H1 (cell line): ENCODE data around the gene COL5A3. TPM values are rescaled to one million over a fixed set of nuclear protein-coding genes. Genes with fewer than 3 reads are reported as not detected.

Experiments used
- CTCF ChIA-PET: fragments of 300-600 bp; sonication (Branson Sonifier 250); formaldehyde crosslinking; loops from one replicate; lab custom pipeline; 2021; ENCODE audit not compliant: partially characterized antibody; lab: Charles Lee
- POLR2A ChIA-PET: fragments of 300-600 bp; sonication (Branson Sonifier 250); formaldehyde crosslinking; loops from one replicate; lab custom pipeline; 2021; ENCODE audit warnings: inconsistent platforms; ENCODE audit not compliant: partially characterized antibody; lab: Charles Lee
- DNase-seq, 2 experiments: peaks; one replicate each; pipeline versions ENCODE4 v3.0.0 to v3.0.0-alpha.2; 2010 to 2022; ENCODE audit warnings: low spot score in 2 of 2, low read depth in 1 of 2, mixed read lengths in 1 of 2
- FAIRE-seq: peaks from 2 replicates; lab custom pipeline; 2011; peaks lifted over from hg19 to GRCh38; lab: Jason Lieb, UNC
- H2AFZ ChIP-seq: 2 replicates; pipeline ENCODE4 v1.8.1; 2012; ENCODE audit warnings: low read length, inconsistent platforms
- H2AK5ac ChIP-seq: 2 replicates; pipeline ENCODE4 v1.6.1; 2013; ENCODE audit warnings: low read depth, low read length
- H2BK120ac ChIP-seq: replicated peaks from 2 replicates; pipeline ENCODE3; 2013; ENCODE audit warnings: low read depth, low read length, inconsistent platforms
- H2BK12ac ChIP-seq: 2 replicates; pipeline ENCODE4 v1.6.1; 2013; ENCODE audit warnings: low read depth, low read length
- H2BK15ac ChIP-seq: 2 replicates; pipeline ENCODE4 v1.6.1; 2013; ENCODE audit warnings: low read length
- H2BK20ac ChIP-seq: 2 replicates; pipeline ENCODE4 v1.6.1; 2013; ENCODE audit warnings: low read length
- H2BK5ac ChIP-seq: 2 replicates; pipeline ENCODE4 v1.6.1; 2013; ENCODE audit warnings: low read depth, low read length
- H3K14ac ChIP-seq: 2 replicates; pipeline ENCODE4 v1.6.1; 2013; ENCODE audit warnings: inconsistent platforms; ENCODE audit not compliant: insufficient read length
- H3K18ac ChIP-seq: 2 replicates; pipeline ENCODE4 v1.6.1; 2013; ENCODE audit warnings: low read length; ENCODE audit errors: extremely low read depth
- H3K23ac ChIP-seq: 2 replicates; pipeline ENCODE4 v1.6.1; 2013; ENCODE audit warnings: inconsistent platforms; ENCODE audit not compliant: insufficient read length
- H3K23me2 ChIP-seq: 2 replicates; pipeline ENCODE4 v1.6.1; 2013; ENCODE audit warnings: low read depth, low read length
- H3K27ac ChIP-seq: 2 replicates; pipeline ENCODE4 v1.6.1; 2011; ENCODE audit warnings: low read depth, low read length, inconsistent platforms
- H3K27me3 ChIP-seq, 4 experiments: replicated peaks in 1 of 4; 1 replicate in 1 of 4; 2 replicates in 3 of 4; pipeline versions ENCODE4 v1.6.1 to v1.8.1; 2011 to 2013; ENCODE audit warnings: low read length in 3 of 4, mild to moderate bottlenecking in 3 of 4, inconsistent platforms in 2 of 4, mixed read lengths in 2 of 4, moderate library complexity in 1 of 4; ENCODE audit not compliant: control insufficient read depth in 3 of 4, insufficient read depth in 3 of 4; ENCODE audit errors: extremely low read depth in 1 of 4
- H3K36me3 ChIP-seq, 4 experiments: 2 replicates each; pipeline versions ENCODE4 v1.6.1 to v1.8.1; 2011 to 2013; ENCODE audit warnings: mild to moderate bottlenecking in 4 of 4, low read length in 3 of 4, moderate library complexity in 2 of 4, control low read depth in 1 of 4, inconsistent platforms in 1 of 4; ENCODE audit not compliant: insufficient read depth in 4 of 4, control insufficient read depth in 2 of 4
- H3K4ac ChIP-seq: replicated peaks from 2 replicates; pipeline ENCODE3; 2013; ENCODE audit warnings: low read length, low read depth, mixed read lengths, inconsistent platforms; ENCODE audit not compliant: insufficient read length
- H3K4me1 ChIP-seq, 4 experiments: replicated peaks in 1 of 4; 1 replicate in 1 of 4; 2 replicates in 3 of 4; pipeline versions ENCODE4 v1.6.1 to v1.8.1; 2011 to 2013; ENCODE audit warnings: low read length in 3 of 4, inconsistent platforms in 2 of 4, mixed read lengths in 1 of 4; ENCODE audit not compliant: insufficient read depth in 4 of 4, control insufficient read depth in 3 of 4
- H3K4me2 ChIP-seq, 2 experiments: 2 replicates each; pipeline versions ENCODE4 v1.6.1 to v1.8.1; 2011 to 2013; ENCODE audit warnings: low read depth in 2 of 2, low read length in 2 of 2, control low read depth in 1 of 2, inconsistent platforms in 1 of 2, mild to moderate bottlenecking in 1 of 2; ENCODE audit not compliant: insufficient read depth in 1 of 2
- H3K4me3 ChIP-seq, 4 experiments: fragments of 200-600, 300-600 bp in 1 of 4; sonication (generic), shearing (Covaris generic), sonication (Bioruptor Twin) in 1 of 4; 2 replicates each; pipeline versions ENCODE4 v1.5.1 to v1.8.1; 2011 to 2016; ENCODE audit warnings: low read length in 4 of 4, low read depth in 3 of 4, control low read depth in 2 of 4, inconsistent platforms in 2 of 4, mild to moderate bottlenecking in 2 of 4, mixed read lengths in 1 of 4, moderate library complexity in 1 of 4; ENCODE audit not compliant: insufficient read depth in 2 of 4; ENCODE audit errors: extremely low read depth in 1 of 4
- H3K56ac ChIP-seq: replicated peaks from 2 replicates; pipeline ENCODE3; 2013; ENCODE audit warnings: low read depth, mild to moderate bottlenecking, mixed read lengths, low read length, inconsistent platforms; ENCODE audit not compliant: insufficient read length
- H3K79me1 ChIP-seq: 2 replicates; pipeline ENCODE4 v1.6.1; 2013; ENCODE audit warnings: low read depth, low read length, control low read depth
- H3K79me2 ChIP-seq, 2 experiments: 2 replicates each; pipeline versions ENCODE4 v1.6.1 to v1.8.1; 2012 to 2013; ENCODE audit warnings: low read length in 2 of 2, mild to moderate bottlenecking in 2 of 2, inconsistent platforms in 1 of 2; ENCODE audit not compliant: insufficient read depth in 2 of 2, control insufficient read depth in 1 of 2
- H3K9ac ChIP-seq, 4 experiments: replicated peaks in 1 of 4; 1 replicate in 1 of 4; 2 replicates in 3 of 4; pipeline versions ENCODE4 v1.6.1 to v1.8.1; 2011 to 2013; ENCODE audit warnings: low read depth in 3 of 4, low read length in 3 of 4, control low read depth in 2 of 4, mild to moderate bottlenecking in 2 of 4, moderate library complexity in 2 of 4, inconsistent platforms in 1 of 4; ENCODE audit errors: extremely low read depth in 1 of 4
- H3K9me3 ChIP-seq, 2 experiments: 2 replicates each; pipeline versions ENCODE4 v1.6.1 to v1.8.1; 2012 to 2013; ENCODE audit warnings: mild to moderate bottlenecking in 2 of 2, moderate library complexity in 2 of 2, control low read depth in 1 of 2, inconsistent platforms in 1 of 2, low read depth in 1 of 2, low read length in 1 of 2, mixed read lengths in 1 of 2; ENCODE audit not compliant: insufficient read depth in 2 of 2
- H4K20me1 ChIP-seq, 2 experiments: replicated peaks in 1 of 2; 2 replicates each; pipeline versions ENCODE3 to v1.8.1; 2011 to 2013; ENCODE audit warnings: inconsistent platforms in 2 of 2, low read length in 2 of 2, mild to moderate bottlenecking in 1 of 2; ENCODE audit not compliant: insufficient read depth in 2 of 2, control insufficient read depth in 1 of 2
- H4K5ac ChIP-seq: 2 replicates; pipeline ENCODE4 v1.6.1; 2013; ENCODE audit warnings: low read length, low read depth, mixed read lengths, inconsistent platforms; ENCODE audit not compliant: insufficient read length
- H4K8ac ChIP-seq: 2 replicates; pipeline ENCODE4 v1.8.0; 2013; ENCODE audit warnings: mild to moderate bottlenecking, moderate library complexity, low read length, inconsistent platforms; ENCODE audit not compliant: insufficient read depth; ENCODE audit errors: extremely low read depth
- H4K91ac ChIP-seq: replicated peaks from 2 replicates; pipeline ENCODE3; 2013; ENCODE audit warnings: low read length, mixed read lengths, inconsistent platforms; ENCODE audit not compliant: insufficient read length
- BACH1 ChIP-seq: IDR thresholded peaks from 2 replicates; pipeline ENCODE4 v1.6.1; 2012; ENCODE audit warnings: low read length, improper control_type of control experiment
- BCL11A ChIP-seq, 2 experiments: IDR thresholded peaks; one replicate each; pipeline ENCODE4 v1.6.1; 2011; ENCODE audit warnings: low read depth in 2 of 2, low read length in 2 of 2, mild to moderate bottlenecking in 2 of 2
- CHD2 ChIP-seq: IDR thresholded peaks from 2 replicates; pipeline ENCODE4 v1.6.1; 2012; ENCODE audit warnings: low read length, improper control_type of control experiment
- CREB1 ChIP-seq: IDR thresholded peaks from 2 replicates; pipeline ENCODE4 v1.6.1; 2012; ENCODE audit warnings: inconsistent platforms
- EGR1 ChIP-seq: IDR thresholded peaks from 2 replicates; pipeline ENCODE4 v1.6.1; 2011; ENCODE audit warnings: low read depth, low read length, borderline replicate concordance
- JUND ChIP-seq: IDR thresholded peaks from 2 replicates; pipeline ENCODE4 v1.6.1; 2011; ENCODE audit warnings: mild to moderate bottlenecking, improper control_type of control experiment, low read length
- MAFK ChIP-seq: IDR thresholded peaks from 2 replicates; pipeline ENCODE4 v1.6.1; 2012; ENCODE audit warnings: low read depth, mild to moderate bottlenecking, improper control_type of control experiment, low read length
- RFX5 ChIP-seq: IDR thresholded peaks from 2 replicates; pipeline ENCODE4 v1.6.1; 2011; ENCODE audit warnings: low read depth, low read length, improper control_type of control experiment, borderline replicate concordance
- SIN3A ChIP-seq, 2 experiments: IDR thresholded peaks in 1 of 2; conservative IDR thresholded peaks in 1 of 2; 2 replicates each; pipeline ENCODE4 v1.6.1; 2011 to 2012; ENCODE audit warnings: low read length in 2 of 2, improper control_type of control experiment in 1 of 2, low read depth in 1 of 2, mild to moderate bottlenecking in 1 of 2
- WGBS, 2 experiments: shearing (Covaris generic) in 1 of 2; methylation state at CpG; one replicate each; pipeline versions ENCODE4 v1.1.6 to v1.1.7; 2013 to 2015; ENCODE audit warnings: low lambda C conversion rate in 2 of 2, mixed read lengths in 2 of 2, inconsistent platforms in 1 of 2, low coverage in 1 of 2, missing lambda C conversion rate in 1 of 2; ENCODE audit not compliant: insufficient replicate concordance in 2 of 2, insufficient coverage in 1 of 2, insufficient read length in 1 of 2; ENCODE audit errors: extremely low coverage in 1 of 2, missing lambda C conversion rate in 1 of 2; 5-methylcytosine and 5-hydroxymethylcytosine counted together
- polyA plus RNA-seq, 7 experiments: library from polyadenylated mRNA; depleted of rRNA in 3 of 7; stranded (reverse) in 5 of 7; unstranded in 2 of 7; fragments of >200 nt in 5 of 7; fragments of 200-250 nt in 2 of 7; gene quantifications; 1 replicate in 5 of 7; 2 replicates in 1 of 7; 4 replicates in 1 of 7; pipeline versions ENCODE4 v1.2.1 to v1.2.3, GENCODE V29; 2011 to 2013; ENCODE audit warnings: missing spikeins in 2 of 7, mixed read lengths in 2 of 7
- total RNA-seq: library from RNA; stranded (reverse); fragmentation: NEBNext Ultra II Directional; extraction: Animal tissue kit (Norgen Biotek cat#: 25700); gene quantifications from 2 replicates; pipeline ENCODE4 v1.2.1, GENCODE V29; 2021
- TF ChIP-seq, protein P1 (sequence below): IDR thresholded peaks from 2 replicates; pipeline ENCODE4 v1.6.1; 2011; ENCODE audit warnings: low read depth, mild to moderate bottlenecking, low read length; ENCODE audit not compliant: insufficient read depth

COL5A3 gene
- total and polyA plus RNA-seq, 2 of the 8 experiments (the other 6 are each of a cell fraction or from before 2014, with no cell fraction given): 0.67 to 0.74 TPM

DNA sequence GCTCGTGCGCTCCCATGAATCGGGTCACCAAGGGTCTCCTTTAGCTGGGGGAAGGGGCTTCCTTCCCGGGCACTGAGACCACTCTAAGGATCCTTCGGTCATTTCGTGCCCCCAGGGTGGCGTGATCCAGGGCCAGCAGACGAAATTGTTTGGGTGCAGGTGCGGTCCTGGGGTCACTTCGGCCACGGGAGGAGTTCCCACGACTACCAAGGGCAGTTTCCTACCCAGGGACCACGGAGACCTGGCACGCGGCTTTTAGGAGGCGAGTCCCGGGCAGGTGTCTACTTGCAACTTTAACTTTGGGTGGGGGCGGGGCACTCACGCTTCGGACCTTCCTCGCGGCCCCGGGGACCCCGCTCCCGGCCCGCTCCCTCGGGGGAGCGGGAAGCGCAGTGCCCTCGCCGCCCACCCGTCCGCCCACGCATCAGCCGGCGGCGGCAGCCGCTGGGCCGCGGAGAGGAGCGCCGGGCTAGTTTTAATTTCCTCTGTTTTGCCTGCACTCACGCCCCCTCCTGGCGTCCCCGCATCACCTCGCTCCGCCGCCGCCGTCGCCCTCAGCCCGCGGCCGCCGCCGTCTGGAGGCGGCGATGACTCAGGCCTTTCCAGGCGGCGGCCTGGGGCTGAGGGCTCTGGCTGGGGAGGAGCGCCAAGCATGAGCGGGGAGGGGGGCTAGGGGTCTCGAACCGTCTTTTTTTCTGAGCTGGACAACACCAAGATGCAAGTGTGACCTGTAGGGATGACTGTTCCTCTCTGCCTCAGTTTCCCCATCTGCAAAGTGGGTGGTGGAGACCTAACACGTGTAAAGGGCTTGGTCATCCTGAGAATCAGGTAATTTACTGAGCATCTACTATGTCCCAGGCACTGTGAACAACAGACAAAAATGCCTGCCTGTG lies 95.7 kb downstream of the COL5A3 start:
- Histone ChIP-seq H3K9ac (peak overlapping the region in 2 of 4 experiments; percentile 21 to 47; a peak in 5 of 7 replicates), H2BK12ac (0 out of 2 replicates have a peak overlapping the region, but pooled peaks have one; percentile 60), H3K79me1 (peaks cover 13% of the 10 kb centered on the region; the same call in 1 of the 2 replicates), H3K56ac (no peak overlapping the region), H3K79me2 (peaks cover 6 to 33% of the 10 kb centered on the region in 2 experiments; a peak in 3 of 4 replicates), H4K91ac (peak overlapping the region; percentile 57), H3K18ac (peak overlapping the region; percentile 78; the same call in 1 of the 2 replicates), H3K14ac (no peak overlapping the region), H2BK120ac (no peak overlapping the region), H2AK5ac (peak overlapping the region; percentile 86; the same call in 1 of the 2 replicates), H3K27ac (peak overlapping the region; percentile 46; the same call in 1 of the 2 replicates), H4K20me1 (peaks cover 21 to 36% of the 10 kb centered on the region in 2 experiments), H3K36me3 (no peaks in the 10 kb centered on the region; a peak in 1 of 8 replicates), H4K8ac (peak overlapping the region; percentile 45), H4K5ac (peak overlapping the region; percentile 62), H3K23ac (no peak overlapping the region), H2AFZ (no peak overlapping the region), H3K9me3 (no peaks in the 10 kb centered on the region), H3K4ac (peak overlapping the region; percentile 98), H3K4me1 (peaks cover 0 to 13% (median 5%) of the 10 kb centered on the region in 4 experiments; a peak in 6 of 7 replicates), H3K27me3 (peaks cover 0 to 9% (median 2%) of the 10 kb centered on the region in 4 experiments; a peak in 4 of 7 replicates), H3K4me3 (peak overlapping the region; percentile 37 to 78 (median 42)), H3K23me2 (peaks cover 10% of the 10 kb centered on the region; the same call in 1 of the 2 replicates), H2BK5ac (peak overlapping the region; percentile 66; the same call in 1 of the 2 replicates), H2BK20ac (no peak overlapping the region), H3K4me2 (peak overlapping the region; percentile 67 to 97), H2BK15ac (no peak overlapping the region)
- 2% methylated on average over 45 of the region's 65 CpGs; no CpG with 5 or more reads in 1 of the 2 experiments for WGBS, 2 experiments
- POLR2A ChIA-PET: interaction anchor here (0.6 to 1.0 kb wide), 2 partner anchors 9 to 11 kb away, joined by 3 to 6 read pairs; no protein-coding TSS in a partner anchor
- FAIRE-seq (no peak), DNase-seq (peak in 1 of 2 experiments; percentile 90)
- CTCF ChIA-PET: interaction anchor here (1.2 kb wide), 1 partner anchor 29 kb away, joined by 3 read pairs; no protein-coding TSS in a partner anchor
- no peak for TF ChIP-seq BCL11A (IDR thresholded peaks at IDR 0.05; ENCODE audit: low read depth in 2 of 2, low read length in 2 of 2)
- peak; percentile 89 for TF ChIP-seq BACH1
- TF ChIP-seq CREB1: peak; percentile 27; the same call in 1 of the 2 replicates
- TF ChIP-seq RFX5: no peak
- peak; percentile 99 for TF ChIP-seq EGR1
- TF ChIP-seq, protein P1, sequence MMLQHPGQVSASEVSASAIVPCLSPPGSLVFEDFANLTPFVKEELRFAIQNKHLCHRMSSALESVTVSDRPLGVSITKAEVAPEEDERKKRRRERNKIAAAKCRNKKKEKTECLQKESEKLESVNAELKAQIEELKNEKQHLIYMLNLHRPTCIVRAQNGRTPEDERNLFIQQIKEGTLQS: no peak
- TF ChIP-seq JUND: peak; percentile 80
- TF ChIP-seq MAFK: peak; percentile 73; the same call in 1 of the 2 replicates
- TF ChIP-seq SIN3A (conservative IDR thresholded peaks at IDR 0.05 in 1 of 2, IDR thresholded peaks at IDR 0.05 in 1 of 2; ENCODE audit: low read depth in 1 of 2, low read length in 2 of 2): peak in 1 of 2 experiments; percentile 54; a peak in 1 of 4 replicates
- TF ChIP-seq CHD2: no peak
